Sigmoid colon (tissue), 4 donors: ENCODE data around the gene GPR65.

Experiments
- EP300 ChIP-seq, 4 donors: sonication (generic); formaldehyde crosslinking; IDR thresholded peaks; one replicate each; pipeline ENCODE4 v1.6.1; 2017; ENCODE audit warnings: antibody characterized with exemption in 4 of 4
- POLR2A ChIP-seq, 2 donors: fragments of 450-650 bp; IDR thresholded peaks; one replicate each; pipeline ENCODE4 v1.6.1; 2016; ENCODE audit warnings: antibody characterized with exemption in 2 of 2, mild to moderate bottlenecking in 2 of 2, moderate library complexity in 2 of 2
- TF ChIP-seq, protein P1 (sequence below), 4 experiments: fragments of 450-650 bp in 3 of 4; fragments of 200-600 bp in 1 of 4; IDR thresholded peaks; one replicate each; pipeline ENCODE4 v1.5.1; 2016 to 2019; ENCODE audit warnings: antibody characterized with exemption in 4 of 4, mild to moderate bottlenecking in 3 of 4, moderate library complexity in 2 of 4

DNA sequence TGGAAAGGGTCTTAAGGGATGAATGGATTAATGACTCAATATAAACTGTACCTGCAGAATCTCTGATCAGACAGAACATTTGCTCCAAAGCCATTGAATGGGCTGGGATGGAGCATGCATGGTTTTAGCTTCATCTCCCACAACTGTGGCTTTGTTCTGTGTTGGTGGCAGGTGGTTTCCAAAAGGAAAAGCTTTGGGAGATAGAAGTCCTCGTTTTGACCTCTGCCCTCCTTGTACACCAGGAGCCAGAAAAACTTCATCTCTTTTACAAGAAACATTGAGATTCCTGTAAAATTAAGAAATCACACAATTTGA is 39.5 kb downstream of the GPR65 start:
- TF ChIP-seq, protein P1, sequence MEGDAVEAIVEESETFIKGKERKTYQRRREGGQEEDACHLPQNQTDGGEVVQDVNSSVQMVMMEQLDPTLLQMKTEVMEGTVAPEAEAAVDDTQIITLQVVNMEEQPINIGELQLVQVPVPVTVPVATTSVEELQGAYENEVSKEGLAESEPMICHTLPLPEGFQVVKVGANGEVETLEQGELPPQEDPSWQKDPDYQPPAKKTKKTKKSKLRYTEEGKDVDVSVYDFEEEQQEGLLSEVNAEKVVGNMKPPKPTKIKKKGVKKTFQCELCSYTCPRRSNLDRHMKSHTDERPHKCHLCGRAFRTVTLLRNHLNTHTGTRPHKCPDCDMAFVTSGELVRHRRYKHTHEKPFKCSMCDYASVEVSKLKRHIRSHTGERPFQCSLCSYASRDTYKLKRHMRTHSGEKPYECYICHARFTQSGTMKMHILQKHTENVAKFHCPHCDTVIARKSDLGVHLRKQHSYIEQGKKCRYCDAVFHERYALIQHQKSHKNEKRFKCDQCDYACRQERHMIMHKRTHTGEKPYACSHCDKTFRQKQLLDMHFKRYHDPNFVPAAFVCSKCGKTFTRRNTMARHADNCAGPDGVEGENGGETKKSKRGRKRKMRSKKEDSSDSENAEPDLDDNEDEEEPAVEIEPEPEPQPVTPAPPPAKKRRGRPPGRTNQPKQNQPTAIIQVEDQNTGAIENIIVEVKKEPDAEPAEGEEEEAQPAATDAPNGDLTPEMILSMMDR (IDR thresholded peaks at IDR 0.05): no peak
- TF ChIP-seq EP300 (IDR thresholded peaks at IDR 0.05): no peak
- TF ChIP-seq POLR2A (IDR thresholded peaks at IDR 0.05): no peak
